K562 (cell line): ENCODE data around the gene RNFT1. TPM values are rescaled to one million over a fixed set of nuclear protein-coding genes. Genes with fewer than 3 reads are reported as not detected.
A peak's percentile ranks its signal among the peaks of the same experiment; 100 is the strongest.
"Not testable (repeated sequence)": the region's sequence is repeated elsewhere in the genome, so short reads cannot be mapped to it uniquely, and the experiment has no call there.

Source experiments
- ATAC-seq: fragments of 200-7000 bp; cut with Tn5 transposase; 3 replicates; pipeline ENCODE4 v1.9.1; 2020; ENCODE audit warnings: moderate library complexity
- BruUV-seq: library from RNA; stranded (reverse); fragments of 400-500 nt; replicated peaks from 2 replicates; lab custom pipeline; 2021; lab: Mats Ljungman, UMichigan
- CTCF ChIA-PET: fragments of 300-600 bp; formaldehyde crosslinking; extraction: SDS; loops from one replicate; lab custom pipeline; 2021; ENCODE audit warnings: low intra/inter-chr PET ratio; lab: Yijun Ruan, JAX
- POLR2A ChIA-PET: fragments of 300-600, 350-650 bp; sonication (Branson Sonifier 250); formaldehyde crosslinking; extraction: SDS; loops from one replicate; lab custom pipeline; 2021; ENCODE audit warnings: antibody characterized with exemption, inconsistent platforms; lab: Yijun Ruan, JAX
- DNase-seq, 4 experiments: peaks; one replicate each; pipeline versions ENCODE4 v3.0.0 to v3.0.0-alpha.2; 2011 to 2018; ENCODE audit warnings: low spot score in 3 of 4, mixed read lengths in 3 of 4; ENCODE audit errors: extremely low read depth in 1 of 4
- FAIRE-seq: peaks from 2 replicates; lab custom pipeline; 2011; peaks lifted over from hg19 to GRCh38; lab: Jason Lieb, UNC
- H2AFZ ChIP-seq: 2 replicates; pipeline ENCODE4 v1.6.0; 2011; ENCODE audit warnings: low read depth, low read length, control low read depth, inconsistent platforms
- H3K27ac ChIP-seq: fragments of 200-600 bp; 3 replicates; pipeline ENCODE4 v1.8.0; 2011; ENCODE audit warnings: low read depth, mild to moderate bottlenecking, control low read depth, inconsistent platforms, low read length, moderate library complexity, mixed read lengths; ENCODE audit errors: extremely low read depth
- H3K27me3 ChIP-seq, 2 experiments: fragments of 300-600 bp in 1 of 2; 2 replicates in 1 of 2; 3 replicates in 1 of 2; pipeline versions ENCODE4 v1.6.0 to v1.8.0; 2011; ENCODE audit warnings: inconsistent platforms in 2 of 2, low read length in 2 of 2, mild to moderate bottlenecking in 1 of 2, mixed read lengths in 1 of 2, moderate library complexity in 1 of 2; ENCODE audit not compliant: control insufficient read depth in 2 of 2, insufficient read depth in 2 of 2
- H3K36me3 ChIP-seq: fragments of 300-600 bp; 3 replicates; pipeline ENCODE4 v1.8.0; 2011; ENCODE audit warnings: mild to moderate bottlenecking, low read length, inconsistent platforms; ENCODE audit not compliant: control insufficient read depth, insufficient read depth
- H3K4me1 ChIP-seq, 2 experiments: fragments of 200-600 bp in 1 of 2; replicated peaks in 1 of 2; 2 replicates in 1 of 2; 3 replicates in 1 of 2; pipeline versions ENCODE4 v1.5.1 to v1.8.0; 2011; ENCODE audit warnings: inconsistent platforms in 2 of 2, low read length in 2 of 2, mild to moderate bottlenecking in 1 of 2, mixed read lengths in 1 of 2, moderate library complexity in 1 of 2; ENCODE audit not compliant: control insufficient read depth in 2 of 2, insufficient read depth in 2 of 2
- H3K4me2 ChIP-seq: 2 replicates; pipeline ENCODE4 v1.6.1; 2011; ENCODE audit warnings: low read length, control low read depth, inconsistent platforms, mixed read lengths; ENCODE audit not compliant: insufficient read depth
- H3K4me3 ChIP-seq: fragments of 200-600 bp; sonication (generic), shearing (Covaris generic); 2 replicates; pipeline ENCODE4 v1.5.1; 2016; ENCODE audit warnings: control low read depth, inconsistent platforms
- H3K79me2 ChIP-seq: fragments of 200-600 bp; 3 replicates; pipeline ENCODE4 v1.8.0; 2011; ENCODE audit warnings: low read length, inconsistent platforms; ENCODE audit not compliant: control insufficient read depth, insufficient read depth
- H3K9ac ChIP-seq, 2 experiments: 2 replicates each; pipeline versions ENCODE4 v1.6.0 to v1.6.1; 2011; ENCODE audit warnings: low read depth in 2 of 2, low read length in 2 of 2, control low read depth in 1 of 2, inconsistent platforms in 1 of 2, mild to moderate bottlenecking in 1 of 2, mixed read lengths in 1 of 2; ENCODE audit not compliant: insufficient read depth in 1 of 2
- H3K9me1 ChIP-seq: one replicate; pipeline ENCODE4 v1.6.0; 2011; ENCODE audit warnings: inconsistent platforms, mild to moderate bottlenecking, low read length, moderate library complexity; ENCODE audit not compliant: control insufficient read depth, insufficient read depth
- H3K9me3 ChIP-seq: replicated peaks from 2 replicates; pipeline ENCODE4 v1.5.1; 2011; ENCODE audit warnings: low read depth, low read length, inconsistent platforms; ENCODE audit not compliant: control insufficient read depth, insufficient read depth
- H4K20me1 ChIP-seq: replicated peaks from 2 replicates; pipeline ENCODE4 v1.6.1; 2011; ENCODE audit warnings: low read length, inconsistent platforms, mixed read lengths; ENCODE audit not compliant: control insufficient read depth, insufficient read depth
- NRF1 ChIP-seq, 2 experiments: fragments of 450-650 bp; IDR thresholded peaks in 1 of 2; conservative IDR thresholded peaks in 1 of 2; 2 replicates each; pipeline ENCODE4 v1.6.1; 2014; ENCODE audit warnings: mild to moderate bottlenecking in 2 of 2
- WGBS: fragments of 100-300 bp; shearing (Covaris generic); methylation state at CpG from one replicate; pipeline ENCODE4 v1.1.6; 2016; ENCODE audit warnings: low coverage, mixed read lengths; ENCODE audit not compliant: insufficient coverage; ENCODE audit errors: missing lambda C conversion rate; 5-methylcytosine and 5-hydroxymethylcytosine counted together
- in situ Hi-C: fragments of 300-500 bp; cut with MboI; formaldehyde crosslinking; loops from 4 replicates; pipeline ENCODE4 v1.15.0; 2018; ENCODE audit warnings: inconsistent platforms, mixed read lengths
- intact Hi-C: fragments of 100-400 bp; cut with micrococcal nuclease; formaldehyde crosslinking; loops from 2 replicates; pipeline ENCODE4 v1.14.2; 2022
- polyA plus RNA-seq, 8 experiments: library from polyadenylated mRNA; depleted of rRNA in 4 of 8; stranded (reverse) in 5 of 8; unstranded in 3 of 8; fragments of >200 nt; fragmentation: Nextera tagmentation in 2 of 8; fragmentation: Illumina TruSeq in 1 of 8; extraction: Ambion mirVana in 2 of 8; extraction: Trizol in 1 of 8; gene quantifications; 2 replicates each; pipeline versions ENCODE4 v1.2.1 to v1.2.3, GENCODE V29; 2011 to 2014; ENCODE audit warnings: inconsistent platforms in 1 of 8, missing spikeins in 1 of 8
- total RNA-seq, 7 experiments: library from RNA; depleted of rRNA in 6 of 7; stranded (reverse); fragments of >200 nt in 6 of 7; fragmentation: Illumina TruSeq in 2 of 7; extraction: Trizol in 2 of 7; gene quantifications; 2 replicates each; pipeline versions ENCODE4 v1.2.1 to v1.2.3, GENCODE V29; 2011 to 2021; ENCODE audit warnings: low replicate concordance in 1 of 7
- TF ChIP-seq, protein P1 (sequence below), 3 experiments: fragments of 200-800 bp in 1 of 3; fragments of 250-450 bp in 1 of 3; fragments of 450-650 bp in 1 of 3; sonication (Bioruptor Pico) in 1 of 3; sonication (Bioruptor generic) in 1 of 3; formaldehyde crosslinking in 1 of 3; IDR thresholded peaks; 2 replicates each; pipeline versions ENCODE4 v1.6.1 to v1.8.0; 2016 to 2022; ENCODE audit warnings: mild to moderate bottlenecking in 2 of 3, missing genetic modification characterization in 2 of 3, missing compliant biosample characterization in 1 of 3, moderate library complexity in 1 of 3

The RNFT1 gene
- total and polyA plus RNA-seq, 9 of the 15 experiments (the other 6 are each of a cell fraction or from before 2014, with no cell fraction given) = 15.8 to 61.3 (median 23.5) TPM

DNA sequence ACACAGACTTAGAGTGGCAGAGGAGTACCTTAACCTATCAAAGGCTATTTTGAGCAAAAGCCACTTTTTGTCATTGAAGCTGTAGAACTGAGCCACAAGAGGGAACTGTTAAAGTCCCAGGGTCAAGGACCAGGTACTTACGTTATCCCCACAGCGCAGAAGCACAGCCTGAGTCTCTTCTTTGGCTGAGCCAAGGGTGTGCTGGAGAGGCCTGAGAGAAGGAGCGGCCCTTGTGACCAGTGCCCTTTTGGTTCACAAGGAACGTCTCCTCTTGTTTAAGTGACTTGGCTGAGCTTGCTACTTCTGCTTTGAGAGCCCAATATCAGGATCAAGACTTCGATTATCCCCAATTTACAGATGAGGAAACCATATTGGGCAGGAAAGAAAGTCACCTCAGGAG lies 40.0 kb upstream of the RNFT1 start:
- H3K27me3 ChIP-seq, ATAC-seq, intact Hi-C loops, BruUV-seq, H3K79me2 ChIP-seq, H3K36me3 ChIP-seq, H2AFZ ChIP-seq, FAIRE-seq, H4K20me1 ChIP-seq, H3K4me1 ChIP-seq, H3K9ac ChIP-seq, in situ Hi-C loops, H3K4me2 ChIP-seq, CTCF ChIA-PET, H3K4me3 ChIP-seq, H3K27ac ChIP-seq, H3K9me3 ChIP-seq, H3K9me1 ChIP-seq, POLR2A ChIA-PET: not testable (repeated sequence)
- peak in 1 of 4 experiments; percentile 8 for DNase-seq
- TF ChIP-seq, protein P1, sequence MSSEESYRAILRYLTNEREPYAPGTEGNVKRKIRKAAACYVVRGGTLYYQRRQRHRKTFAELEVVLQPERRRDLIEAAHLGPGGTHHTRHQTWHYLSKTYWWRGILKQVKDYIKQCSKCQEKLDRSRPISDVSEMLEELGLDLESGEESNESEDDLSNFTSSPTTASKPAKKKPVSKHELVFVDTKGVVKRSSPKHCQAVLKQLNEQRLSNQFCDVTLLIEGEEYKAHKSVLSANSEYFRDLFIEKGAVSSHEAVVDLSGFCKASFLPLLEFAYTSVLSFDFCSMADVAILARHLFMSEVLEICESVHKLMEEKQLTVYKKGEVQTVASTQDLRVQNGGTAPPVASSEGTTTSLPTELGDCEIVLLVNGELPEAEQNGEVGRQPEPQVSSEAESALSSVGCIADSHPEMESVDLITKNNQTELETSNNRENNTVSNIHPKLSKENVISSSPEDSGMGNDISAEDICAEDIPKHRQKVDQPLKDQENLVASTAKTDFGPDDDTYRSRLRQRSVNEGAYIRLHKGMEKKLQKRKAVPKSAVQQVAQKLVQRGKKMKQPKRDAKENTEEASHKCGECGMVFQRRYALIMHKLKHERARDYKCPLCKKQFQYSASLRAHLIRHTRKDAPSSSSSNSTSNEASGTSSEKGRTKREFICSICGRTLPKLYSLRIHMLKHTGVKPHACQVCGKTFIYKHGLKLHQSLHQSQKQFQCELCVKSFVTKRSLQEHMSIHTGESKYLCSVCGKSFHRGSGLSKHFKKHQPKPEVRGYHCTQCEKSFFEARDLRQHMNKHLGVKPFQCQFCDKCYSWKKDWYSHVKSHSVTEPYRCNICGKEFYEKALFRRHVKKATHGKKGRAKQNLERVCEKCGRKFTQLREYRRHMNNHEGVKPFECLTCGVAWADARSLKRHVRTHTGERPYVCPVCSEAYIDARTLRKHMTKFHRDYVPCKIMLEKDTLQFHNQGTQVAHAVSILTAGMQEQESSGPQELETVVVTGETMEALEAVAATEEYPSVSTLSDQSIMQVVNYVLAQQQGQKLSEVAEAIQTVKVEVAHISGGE (CRISPR knock-in tag; IDR thresholded peaks at IDR 0.05) = peak in 1 of 3 experiments; percentile 36; a peak in 1 of 6 replicates
- TF ChIP-seq NRF1 (conservative IDR thresholded peaks at IDR 0.05 in 1 of 2, IDR thresholded peaks at IDR 0.05 in 1 of 2) = 0 out of 4 replicates have a peak, but pooled peaks of 1 of the 2 experiments have one; percentile 31
- WGBS = 23% methylated on average over 5 of the region's 5 CpGs
